GM12878 (cell line): ENCODE results near the gene AP3D1. TPM values are rescaled to one million over a fixed set of nuclear protein-coding genes. Genes with fewer than 3 reads are reported as not detected.
A peak's percentile ranks its signal among the peaks of the same experiment; 100 is the strongest.

ENCODE experiments used
- BCL11A ChIP-seq: IDR thresholded peaks from 2 replicates; pipeline ENCODE4 v1.6.1; 2011; ENCODE audit warnings: low read depth, low read length
- BMI1 ChIP-seq: fragments of 450-650 bp; IDR thresholded peaks from 2 replicates; pipeline ENCODE4 v1.6.1; 2016; ENCODE audit warnings: mild to moderate bottlenecking, moderate library complexity, borderline replicate concordance
- CBX5 ChIP-seq: sonication (generic); IDR thresholded peaks from 2 replicates; pipeline ENCODE4 v1.6.1; 2016; ENCODE audit warnings: low read depth, moderate library complexity, mild to moderate bottlenecking, inconsistent platforms
- CHD2 ChIP-seq: IDR thresholded peaks from 2 replicates; pipeline ENCODE4 v1.6.1; 2011; ENCODE audit warnings: low read depth, low read length, improper control_type of control experiment, borderline replicate concordance
- CHD4 ChIP-seq: fragments of 200-600 bp; sonication (generic); IDR thresholded peaks from 2 replicates; pipeline ENCODE4 v1.6.1; 2016; ENCODE audit warnings: mild to moderate bottlenecking
- EED ChIP-seq: sonication (generic); IDR thresholded peaks from 2 replicates; pipeline ENCODE4 v1.6.1; 2016; ENCODE audit warnings: antibody characterized with exemption, low read depth
- EP300 ChIP-seq, 2 experiments: fragments of 150-350 bp in 1 of 2; IDR thresholded peaks; 2 replicates each; pipeline ENCODE4 v1.6.1; 2011 to 2012; ENCODE audit warnings: low read depth in 2 of 2, low read length in 2 of 2, borderline replicate concordance in 1 of 2, improper control_type of control experiment in 1 of 2, inconsistent platforms in 1 of 2; ENCODE audit not compliant: control insufficient read depth in 1 of 2
- ETV6 ChIP-seq, 2 experiments: fragments of 450-650 bp in 1 of 2; IDR thresholded peaks in 1 of 2; conservative IDR thresholded peaks in 1 of 2; 2 replicates each; pipeline ENCODE4 v1.6.1; 2014; ENCODE audit warnings: antibody characterized with exemption in 1 of 2, borderline replicate concordance in 1 of 2, low read depth in 1 of 2, mild to moderate bottlenecking in 1 of 2, moderate library complexity in 1 of 2
- GABPA ChIP-seq: IDR thresholded peaks from 2 replicates; pipeline ENCODE4 v1.6.1; 2014; ENCODE audit warnings: antibody characterized with exemption, low read depth, mild to moderate bottlenecking, inconsistent platforms
- HDAC2 ChIP-seq: fragments of 200-600 bp; sonication (generic); IDR thresholded peaks from 2 replicates; pipeline ENCODE4 v1.6.1; 2017
- HDGF ChIP-seq: fragments of 450-650 bp; IDR thresholded peaks from 2 replicates; pipeline ENCODE4 v1.6.1; 2016; ENCODE audit warnings: antibody characterized with exemption
- JUND ChIP-seq: IDR thresholded peaks from 2 replicates; pipeline ENCODE4 v1.6.1; 2012; ENCODE audit warnings: low read depth, mild to moderate bottlenecking, low read length, improper control_type of control experiment, moderate library complexity
- MEF2B ChIP-seq: fragments of 450-650 bp; IDR thresholded peaks from 2 replicates; pipeline ENCODE4 v1.6.1; 2018; ENCODE audit warnings: mild to moderate bottlenecking, moderate library complexity; ENCODE audit not compliant: partially characterized antibody, poor library complexity, severe bottlenecking
- MXI1 ChIP-seq: fragments of 150-350 bp; IDR thresholded peaks from 2 replicates; pipeline ENCODE4 v1.6.1; 2011; ENCODE audit warnings: low read depth, mild to moderate bottlenecking, inconsistent platforms, low read length, improper control_type of control experiment
- MYB ChIP-seq: fragments of 150-350 bp; IDR thresholded peaks from 2 replicates; pipeline ENCODE4 v1.6.1; 2014; ENCODE audit warnings: mild to moderate bottlenecking, low read depth, low read length, borderline replicate concordance
- NFXL1 ChIP-seq: fragments of 450-650 bp; IDR thresholded peaks from 2 replicates; pipeline ENCODE4 v1.6.1; 2017; ENCODE audit warnings: antibody characterized with exemption, mild to moderate bottlenecking, borderline replicate concordance
- NR2C2 ChIP-seq: IDR thresholded peaks from 2 replicates; pipeline ENCODE4 v1.6.1; 2011; ENCODE audit warnings: borderline replicate concordance, low read depth; ENCODE audit not compliant: control insufficient read depth, insufficient read length
- PML ChIP-seq: IDR thresholded peaks from 2 replicates; pipeline ENCODE4 v1.6.1; 2012; ENCODE audit warnings: low read length, inconsistent platforms
- RFX5 ChIP-seq: IDR thresholded peaks from 2 replicates; pipeline ENCODE4 v1.6.1; 2011; ENCODE audit warnings: low read depth, low read length, improper control_type of control experiment
- RUNX3 ChIP-seq: IDR thresholded peaks from 2 replicates; pipeline ENCODE4 v1.6.1; 2012; ENCODE audit warnings: low read length, inconsistent platforms
- SIX5 ChIP-seq: IDR thresholded peaks from 2 replicates; pipeline ENCODE4 v1.6.1; 2011; ENCODE audit warnings: mild to moderate bottlenecking, low read depth, low read length, moderate library complexity; ENCODE audit not compliant: severe bottlenecking
- SRF ChIP-seq, 2 experiments: IDR thresholded peaks; 2 replicates each; pipeline ENCODE4 v1.6.1; 2011; ENCODE audit warnings: low read depth in 2 of 2, low read length in 2 of 2, mild to moderate bottlenecking in 1 of 2, moderate library complexity in 1 of 2
- STAT1 ChIP-seq: fragments of 450-650 bp; conservative IDR thresholded peaks from 2 replicates; pipeline ENCODE4 v1.6.1; 2014; ENCODE audit warnings: antibody characterized with exemption, mild to moderate bottlenecking
- TCF12 ChIP-seq: IDR thresholded peaks from 2 replicates; pipeline ENCODE4 v1.6.1; 2011; ENCODE audit warnings: low read depth, mild to moderate bottlenecking, low read length
- YBX1 ChIP-seq: fragments of 450-650 bp; IDR thresholded peaks from 2 replicates; pipeline ENCODE4 v1.6.1; 2016; ENCODE audit warnings: antibody characterized with exemption
- polyA plus RNA-seq, 11 experiments: library from polyadenylated mRNA; depleted of rRNA in 4 of 11; unstranded in 6 of 11; stranded (reverse) in 5 of 11; fragments of >200 nt; fragmentation: Nextera tagmentation in 4 of 11; fragmentation: Illumina TruSeq in 1 of 11; extraction: Ambion mirVana in 4 of 11; extraction: Trizol in 1 of 11; gene quantifications; 1 replicate in 1 of 11; 2 replicates in 10 of 11; pipeline versions ENCODE4 v1.2.1 to v1.2.3, GENCODE V29; 2011 to 2016; ENCODE audit warnings: inconsistent platforms in 2 of 11, missing spikeins in 2 of 11, low read depth in 1 of 11
- total RNA-seq, 4 experiments: library from RNA; depleted of rRNA in 3 of 4; stranded (reverse); fragments of >200 nt in 3 of 4; fragmentation: Illumina TruSeq in 1 of 4; extraction: Trizol in 1 of 4; gene quantifications; 2 replicates each; pipeline versions ENCODE4 v1.2.1 to v1.2.3, GENCODE V29; 2013 to 2021
- TF ChIP-seq, protein P1 (sequence below): IDR thresholded peaks from 2 replicates; pipeline ENCODE4 v1.6.1; 2011; ENCODE audit warnings: borderline replicate concordance, low read depth, mild to moderate bottlenecking, moderate library complexity, low read length; ENCODE audit not compliant: insufficient read depth, poor library complexity, severe bottlenecking
- TF ChIP-seq, protein P2 (sequence below): fragments of 450-650 bp; formaldehyde crosslinking; IDR thresholded peaks from 2 replicates; pipeline ENCODE4 v1.4.0; 2020; ENCODE audit warnings: mild to moderate bottlenecking, moderate library complexity

Gene AP3D1
- total and polyA plus RNA-seq, 10 of the 15 experiments (the other 5 are each of a cell fraction or from before 2014, with no cell fraction given), result 1.5 to 108 (median 59.1) TPM

GRCh38 chr19:2167896-2168618 lies 16.7 kb upstream of the AP3D1 start (continued):
- TF ChIP-seq YBX1 (0 out of 2 replicates have a peak, but pooled peaks have one; percentile 24), GABPA (no peak), EED (peak; percentile 34), NR2C2 (no peak), STAT1 (no peak), RUNX3 (peak; percentile 90), HDGF (no peak; the same call in 1 of the 2 replicates), BCL11A (peak; percentile 87), SIX5 (no peak), MEF2B (peak; percentile 99), CBX5 (peak; percentile 62; the same call in 1 of the 2 replicates), MYB (peak; percentile 42; the same call in 1 of the 2 replicates), PML (peak; percentile 65), HDAC2 (no peak), BMI1 (0 out of 2 replicates have a peak, but pooled peaks have one; percentile 11), RFX5 (no peak), ETV6 (conservative IDR thresholded peaks at IDR 0.05 in 1 of 2, IDR thresholded peaks at IDR 0.05 in 1 of 2; ENCODE audit: borderline replicate concordance in 1 of 2, low read depth in 1 of 2) (peak in 1 of 2 experiments; percentile 66; a peak in 2 of 4 replicates), NFXL1 (no peak), SRF (IDR thresholded peaks at IDR 0.05; ENCODE audit: low read depth in 2 of 2, low read length in 2 of 2) (no peak; a peak in 1 of 4 replicates), CHD2 (peak; percentile 67; the same call in 1 of the 2 replicates), JUND (peak; percentile 41; the same call in 1 of the 2 replicates), MXI1 (no peak), TCF12 (0 out of 2 replicates have a peak, but pooled peaks have one; percentile 69), EP300 (IDR thresholded peaks at IDR 0.05; ENCODE audit: borderline replicate concordance in 1 of 2, control insufficient read depth in 1 of 2, low read depth in 2 of 2, low read length in 2 of 2) (peak; percentile 69 to 71; a peak in 2 of 4 replicates), CHD4 (no peak)
- TF ChIP-seq, protein P1, sequence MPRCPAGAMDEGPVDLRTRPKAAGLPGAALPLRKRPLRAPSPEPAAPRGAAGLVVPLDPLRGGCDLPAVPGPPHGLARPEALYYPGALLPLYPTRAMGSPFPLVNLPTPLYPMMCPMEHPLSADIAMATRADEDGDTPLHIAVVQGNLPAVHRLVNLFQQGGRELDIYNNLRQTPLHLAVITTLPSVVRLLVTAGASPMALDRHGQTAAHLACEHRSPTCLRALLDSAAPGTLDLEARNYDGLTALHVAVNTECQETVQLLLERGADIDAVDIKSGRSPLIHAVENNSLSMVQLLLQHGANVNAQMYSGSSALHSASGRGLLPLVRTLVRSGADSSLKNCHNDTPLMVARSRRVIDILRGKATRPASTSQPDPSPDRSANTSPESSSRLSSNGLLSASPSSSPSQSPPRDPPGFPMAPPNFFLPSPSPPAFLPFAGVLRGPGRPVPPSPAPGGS, result peak; percentile 89
- TF ChIP-seq, protein P2, sequence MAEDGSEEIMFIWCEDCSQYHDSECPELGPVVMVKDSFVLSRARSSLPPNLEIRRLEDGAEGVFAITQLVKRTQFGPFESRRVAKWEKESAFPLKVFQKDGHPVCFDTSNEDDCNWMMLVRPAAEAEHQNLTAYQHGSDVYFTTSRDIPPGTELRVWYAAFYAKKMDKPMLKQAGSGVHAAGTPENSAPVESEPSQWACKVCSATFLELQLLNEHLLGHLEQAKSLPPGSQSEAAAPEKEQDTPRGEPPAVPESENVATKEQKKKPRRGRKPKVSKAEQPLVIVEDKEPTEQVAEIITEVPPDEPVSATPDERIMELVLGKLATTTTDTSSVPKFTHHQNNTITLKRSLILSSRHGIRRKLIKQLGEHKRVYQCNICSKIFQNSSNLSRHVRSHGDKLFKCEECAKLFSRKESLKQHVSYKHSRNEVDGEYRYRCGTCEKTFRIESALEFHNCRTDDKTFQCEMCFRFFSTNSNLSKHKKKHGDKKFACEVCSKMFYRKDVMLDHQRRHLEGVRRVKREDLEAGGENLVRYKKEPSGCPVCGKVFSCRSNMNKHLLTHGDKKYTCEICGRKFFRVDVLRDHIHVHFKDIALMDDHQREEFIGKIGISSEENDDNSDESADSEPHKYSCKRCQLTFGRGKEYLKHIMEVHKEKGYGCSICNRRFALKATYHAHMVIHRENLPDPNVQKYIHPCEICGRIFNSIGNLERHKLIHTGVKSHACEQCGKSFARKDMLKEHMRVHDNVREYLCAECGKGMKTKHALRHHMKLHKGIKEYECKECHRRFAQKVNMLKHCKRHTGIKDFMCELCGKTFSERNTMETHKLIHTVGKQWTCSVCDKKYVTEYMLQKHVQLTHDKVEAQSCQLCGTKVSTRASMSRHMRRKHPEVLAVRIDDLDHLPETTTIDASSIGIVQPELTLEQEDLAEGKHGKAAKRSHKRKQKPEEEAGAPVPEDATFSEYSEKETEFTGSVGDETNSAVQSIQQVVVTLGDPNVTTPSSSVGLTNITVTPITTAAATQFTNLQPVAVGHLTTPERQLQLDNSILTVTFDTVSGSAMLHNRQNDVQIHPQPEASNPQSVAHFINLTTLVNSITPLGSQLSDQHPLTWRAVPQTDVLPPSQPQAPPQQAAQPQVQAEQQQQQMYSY (CRISPR knock-in tag), result no peak
